GM12878 (cell line): ENCODE results near the gene ATP13A4. TPM values are rescaled to one million over a fixed set of nuclear protein-coding genes. Genes with fewer than 3 reads are reported as not detected.

Source experiments
- ATAC-seq: fragments of 200-7000 bp; cut with Tn5 transposase; 3 replicates; pipeline ENCODE4 v1.9.1; 2020; ENCODE audit warnings: mild to moderate bottlenecking, moderate library complexity
- BruUV-seq: library from RNA; stranded (reverse); fragments of 400-500 nt; replicated peaks from 2 replicates; lab custom pipeline; 2021; lab: Mats Ljungman, UMichigan
- CTCF ChIA-PET: fragments of 300-600 bp; sonication (Branson Sonifier 250); formaldehyde crosslinking; extraction: SDS; loops from one replicate; lab custom pipeline; 2021; ENCODE audit warnings: inconsistent platforms; lab: Yijun Ruan, JAX
- POLR2A ChIA-PET: fragments of 350-600 bp; formaldehyde crosslinking; extraction: SDS; loops from one replicate; lab custom pipeline; 2021; ENCODE audit warnings: inconsistent platforms; lab: Charles Lee
- RAD21 ChIA-PET: fragments of 300-600 bp; sonication (Branson Sonifier 250); formaldehyde crosslinking; loops from one replicate; lab custom pipeline; 2023; ENCODE audit warnings: antibody characterized with exemption; ENCODE audit not compliant: unreplicated experiment; lab: Charles Lee
- SMC1A ChIA-PET: fragments of 300-600 bp; sonication (Branson Sonifier 250); formaldehyde crosslinking; loops from one replicate; lab custom pipeline; 2023; ENCODE audit not compliant: unreplicated experiment, uncharacterized antibody; lab: Charles Lee
- DNase-seq: peaks from one replicate; pipeline ENCODE4 v3.0.0-alpha.2; 2011; ENCODE audit warnings: low read depth, low spot score
- FAIRE-seq: peaks from 3 replicates; lab custom pipeline; 2011; peaks lifted over from hg19 to GRCh38; lab: Jason Lieb, UNC
- H2AFZ ChIP-seq: 2 replicates; pipeline ENCODE4 v1.6.0; 2011; ENCODE audit warnings: low read depth, low read length, control low read depth; ENCODE audit not compliant: control insufficient read depth
- H3K27ac ChIP-seq: 2 replicates; pipeline ENCODE4 v1.5.1; 2011; ENCODE audit warnings: control low read depth; ENCODE audit not compliant: control insufficient read depth, insufficient read depth
- H3K27me3 ChIP-seq, 2 experiments: replicated peaks in 1 of 2; 2 replicates each; pipeline versions ENCODE4 v1.6.0 to v1.6.1; 2011; ENCODE audit warnings: low read length in 1 of 2; ENCODE audit not compliant: control insufficient read depth in 2 of 2, insufficient read depth in 2 of 2
- H3K36me3 ChIP-seq, 2 experiments: 2 replicates each; pipeline ENCODE4 v1.5.1; 2011; ENCODE audit warnings: low read length in 1 of 2; ENCODE audit not compliant: control insufficient read depth in 2 of 2, insufficient read depth in 2 of 2
- H3K4me1 ChIP-seq: 2 replicates; pipeline ENCODE4 v1.6.1; 2011; ENCODE audit warnings: mild to moderate bottlenecking, low read length, moderate library complexity, mixed read lengths; ENCODE audit not compliant: control insufficient read depth, insufficient read depth
- H3K4me2 ChIP-seq: 2 replicates; pipeline ENCODE4 v1.6.0; 2011; ENCODE audit warnings: control low read depth; ENCODE audit not compliant: control insufficient read depth, insufficient read depth
- H3K4me3 ChIP-seq: fragments of 200-600 bp; sonication (generic); 2 replicates; pipeline ENCODE4 v1.5.1; 2016
- H3K79me2 ChIP-seq: 2 replicates; pipeline ENCODE4 v1.6.0; 2011; ENCODE audit warnings: low read length; ENCODE audit not compliant: control insufficient read depth, insufficient read depth
- H3K9ac ChIP-seq: 2 replicates; pipeline ENCODE4 v1.8.0; 2011; ENCODE audit warnings: low read length, control low read depth, mixed read lengths; ENCODE audit not compliant: control insufficient read depth, insufficient read depth
- H3K9me3 ChIP-seq: replicated peaks from 3 replicates; pipeline ENCODE4 v1.5.1; 2011; ENCODE audit warnings: mild to moderate bottlenecking, low read length; ENCODE audit not compliant: control insufficient read depth, insufficient read depth
- H4K20me1 ChIP-seq: 2 replicates; pipeline ENCODE4 v1.6.0; 2011; ENCODE audit not compliant: control insufficient read depth, insufficient read depth
- CBX5 ChIP-seq: sonication (generic); IDR thresholded peaks from 2 replicates; pipeline ENCODE4 v1.6.1; 2016; ENCODE audit warnings: low read depth, moderate library complexity, mild to moderate bottlenecking, inconsistent platforms
- CREM ChIP-seq: IDR thresholded peaks from 2 replicates; pipeline ENCODE4 v1.6.1; 2014; ENCODE audit warnings: antibody characterized with exemption, low read depth
- EP300 ChIP-seq, 2 experiments: fragments of 150-350 bp in 1 of 2; IDR thresholded peaks; 2 replicates each; pipeline ENCODE4 v1.6.1; 2011 to 2012; ENCODE audit warnings: low read depth in 2 of 2, low read length in 2 of 2, borderline replicate concordance in 1 of 2, improper control_type of control experiment in 1 of 2, inconsistent platforms in 1 of 2; ENCODE audit not compliant: control insufficient read depth in 1 of 2
- JUND ChIP-seq: IDR thresholded peaks from 2 replicates; pipeline ENCODE4 v1.6.1; 2012; ENCODE audit warnings: low read depth, mild to moderate bottlenecking, low read length, improper control_type of control experiment, moderate library complexity
- MAX ChIP-seq: IDR thresholded peaks from 2 replicates; pipeline ENCODE4 v1.6.1; 2012; ENCODE audit warnings: low read depth, low read length, improper control_type of control experiment
- POU2F2 ChIP-seq: IDR thresholded peaks from 3 replicates; pipeline ENCODE4 v1.6.1; 2011; ENCODE audit warnings: low read depth, mild to moderate bottlenecking, low read length, borderline replicate concordance
- RFX5 ChIP-seq: IDR thresholded peaks from 2 replicates; pipeline ENCODE4 v1.6.1; 2011; ENCODE audit warnings: low read depth, low read length, improper control_type of control experiment
- SIX5 ChIP-seq: IDR thresholded peaks from 2 replicates; pipeline ENCODE4 v1.6.1; 2011; ENCODE audit warnings: mild to moderate bottlenecking, low read depth, low read length, moderate library complexity; ENCODE audit not compliant: severe bottlenecking
- WGBS: methylation state at CpG from one replicate; pipeline ENCODE4 v1.1.6; 2016; ENCODE audit warnings: low lambda C conversion rate; ENCODE audit not compliant: insufficient replicate concordance, insufficient coverage; ENCODE audit errors: missing lambda C conversion rate; 5-methylcytosine and 5-hydroxymethylcytosine counted together
- in situ Hi-C: fragments of 300-500 bp; cut with MboI; formaldehyde crosslinking; loops from 9 replicates; pipeline ENCODE4 v1.14.3; 2018; ENCODE audit warnings: mixed read lengths
- intact Hi-C: fragments of 100-400 bp; cut with micrococcal nuclease; formaldehyde crosslinking; loops from one replicate; pipeline ENCODE4 v1.14.2; 2022; ENCODE audit not compliant: unreplicated experiment
- polyA plus RNA-seq, 11 experiments: library from polyadenylated mRNA; depleted of rRNA in 4 of 11; unstranded in 6 of 11; stranded (reverse) in 5 of 11; fragments of >200 nt; fragmentation: Nextera tagmentation in 4 of 11; fragmentation: Illumina TruSeq in 1 of 11; extraction: Ambion mirVana in 4 of 11; extraction: Trizol in 1 of 11; gene quantifications; 1 replicate in 1 of 11; 2 replicates in 10 of 11; pipeline versions ENCODE4 v1.2.1 to v1.2.3, GENCODE V29; 2011 to 2016; ENCODE audit warnings: inconsistent platforms in 2 of 11, missing spikeins in 2 of 11, low read depth in 1 of 11
- total RNA-seq, 4 experiments: library from RNA; depleted of rRNA in 3 of 4; stranded (reverse); fragments of >200 nt in 3 of 4; fragmentation: Illumina TruSeq in 1 of 4; extraction: Trizol in 1 of 4; gene quantifications; 2 replicates each; pipeline versions ENCODE4 v1.2.1 to v1.2.3, GENCODE V29; 2013 to 2021
- TF ChIP-seq, protein P1 (sequence below): fragments of 450-650 bp; IDR thresholded peaks from 2 replicates; pipeline ENCODE4 v1.6.1; 2017; ENCODE audit warnings: mild to moderate bottlenecking, moderate library complexity
- TF ChIP-seq, protein P2 (sequence below): IDR thresholded peaks from 2 replicates; pipeline ENCODE4 v1.6.1; 2011; ENCODE audit warnings: low read depth, mild to moderate bottlenecking, low read length, moderate library complexity, borderline replicate concordance; ENCODE audit errors: extremely low read depth
- TF ChIP-seq, protein P3 (sequence below): IDR thresholded peaks from 2 replicates; pipeline ENCODE4 v1.6.1; 2011; ENCODE audit warnings: borderline replicate concordance, low read depth, mild to moderate bottlenecking, moderate library complexity, low read length; ENCODE audit not compliant: insufficient read depth, poor library complexity, severe bottlenecking

The ATP13A4 gene
- total and polyA plus RNA-seq, 10 of the 15 experiments (the other 5 are each of a cell fraction or from before 2014, with no cell fraction given), result 0.29 to 1.7 (median 1.0) TPM; not detected in 1

DNA sequence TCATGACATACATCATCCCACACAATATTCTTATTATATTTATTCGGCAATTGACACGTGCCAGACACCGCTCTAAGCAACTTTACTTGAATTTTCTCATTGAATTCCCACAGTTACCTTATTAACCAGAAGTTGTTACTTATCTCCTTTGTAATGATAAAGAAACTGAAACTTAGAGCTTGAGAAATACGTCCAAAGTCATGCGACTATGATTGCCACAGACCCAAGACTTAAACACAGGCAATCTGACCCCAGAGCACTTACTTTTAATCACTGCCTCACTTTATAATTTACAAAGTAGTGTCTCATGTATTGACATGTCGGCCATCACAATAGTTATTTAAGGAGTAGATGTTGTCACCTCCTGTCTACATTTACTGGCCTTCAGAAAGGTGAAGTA is 64.7 kb downstream of the ATP13A4 start:
- no peak for FAIRE-seq
- Histone ChIP-seq H2AFZ (no peak overlapping the region), H3K27me3 (no peaks in the 10 kb centered on the region), H3K36me3 (no peaks in the 10 kb centered on the region), H3K27ac (no peak overlapping the region), H4K20me1 (no peaks in the 10 kb centered on the region), H3K9me3 (no peaks in the 10 kb centered on the region), H3K79me2 (no peaks in the 10 kb centered on the region), H3K4me2 (no peak overlapping the region), H3K4me1 (no peaks in the 10 kb centered on the region), H3K9ac (no peak overlapping the region), H3K4me3 (no peak overlapping the region)
- in situ Hi-C loops (no loop called here), intact Hi-C loops (no loop called here)
- CTCF ChIA-PET, result no interaction called here
- BruUV-seq, result no TSS peak
- POLR2A ChIA-PET, result no interaction called here
- TF ChIP-seq CREM (no peak), RFX5 (no peak), MAX (no peak), CBX5 (no peak), EP300 (IDR thresholded peaks at IDR 0.05; ENCODE audit: borderline replicate concordance in 1 of 2, control insufficient read depth in 1 of 2, low read depth in 2 of 2, low read length in 2 of 2) (no peak)
- SMC1A ChIA-PET, result interaction anchor here (1.1 to 1.3 kb wide), 2 partner anchors 9 to 26 kb away, joined by 3 to 6 read pairs; no protein-coding TSS in a partner anchor
- DNase-seq, result no peak
- 55% methylated on average over 6 of the region's 6 CpGs for WGBS
- RAD21 ChIA-PET, result no interaction called here
- ATAC-seq, result no peak; the same call in 2 of the 3 replicates

DNA sequence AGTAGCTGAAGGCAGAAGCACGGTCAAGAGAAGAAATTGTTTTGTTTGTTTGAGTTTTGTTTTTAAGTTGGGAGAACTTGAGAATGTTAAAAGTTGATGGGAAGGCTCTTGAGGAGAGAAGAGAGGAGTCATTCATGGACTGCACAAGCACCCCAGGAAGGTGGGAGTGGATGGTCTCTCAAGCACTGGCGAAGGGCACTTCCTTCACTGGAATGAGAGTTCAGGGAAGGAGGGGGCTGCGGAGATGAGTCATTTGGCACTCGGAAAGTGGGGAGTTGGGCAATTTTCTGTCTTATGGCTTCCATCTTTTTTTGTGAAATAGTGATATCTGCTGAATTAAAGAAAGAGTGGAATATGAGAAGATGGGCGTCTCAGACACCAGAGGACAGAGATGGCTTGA is 66.0 kb downstream of the ATP13A4 start:
- H3K4me3 ChIP-seq, result no peak overlapping the region
- 60% methylated on average over 5 of the region's 5 CpGs for WGBS
- H3K4me1 ChIP-seq, result no peaks in the 10 kb centered on the region
- no peaks in the 10 kb centered on the region for H3K9me3 ChIP-seq
- no peaks in the 10 kb centered on the region for H4K20me1 ChIP-seq
- no peaks in the 10 kb centered on the region for H3K79me2 ChIP-seq
- no TSS peak for BruUV-seq
- H3K9ac ChIP-seq, result no peak overlapping the region
- H3K27me3 ChIP-seq, result no peaks in the 10 kb centered on the region
- DNase-seq (no peak), ATAC-seq (no peak), FAIRE-seq (no peak)
- SMC1A ChIA-PET, result no interaction called here
- no peaks in the 10 kb centered on the region for H3K36me3 ChIP-seq
- in situ Hi-C loops (no loop called here), intact Hi-C loops (no loop called here)
- no peak overlapping the region for H3K27ac ChIP-seq
- no peak overlapping the region for H3K4me2 ChIP-seq
- POLR2A ChIA-PET, result no interaction called here
- H2AFZ ChIP-seq, result no peak overlapping the region
- RAD21 ChIA-PET, result no interaction called here
- CTCF ChIA-PET, result no interaction called here
- TF ChIP-seq JUND (no peak), SIX5 (no peak), POU2F2 (no peak)
- TF ChIP-seq, protein P1, sequence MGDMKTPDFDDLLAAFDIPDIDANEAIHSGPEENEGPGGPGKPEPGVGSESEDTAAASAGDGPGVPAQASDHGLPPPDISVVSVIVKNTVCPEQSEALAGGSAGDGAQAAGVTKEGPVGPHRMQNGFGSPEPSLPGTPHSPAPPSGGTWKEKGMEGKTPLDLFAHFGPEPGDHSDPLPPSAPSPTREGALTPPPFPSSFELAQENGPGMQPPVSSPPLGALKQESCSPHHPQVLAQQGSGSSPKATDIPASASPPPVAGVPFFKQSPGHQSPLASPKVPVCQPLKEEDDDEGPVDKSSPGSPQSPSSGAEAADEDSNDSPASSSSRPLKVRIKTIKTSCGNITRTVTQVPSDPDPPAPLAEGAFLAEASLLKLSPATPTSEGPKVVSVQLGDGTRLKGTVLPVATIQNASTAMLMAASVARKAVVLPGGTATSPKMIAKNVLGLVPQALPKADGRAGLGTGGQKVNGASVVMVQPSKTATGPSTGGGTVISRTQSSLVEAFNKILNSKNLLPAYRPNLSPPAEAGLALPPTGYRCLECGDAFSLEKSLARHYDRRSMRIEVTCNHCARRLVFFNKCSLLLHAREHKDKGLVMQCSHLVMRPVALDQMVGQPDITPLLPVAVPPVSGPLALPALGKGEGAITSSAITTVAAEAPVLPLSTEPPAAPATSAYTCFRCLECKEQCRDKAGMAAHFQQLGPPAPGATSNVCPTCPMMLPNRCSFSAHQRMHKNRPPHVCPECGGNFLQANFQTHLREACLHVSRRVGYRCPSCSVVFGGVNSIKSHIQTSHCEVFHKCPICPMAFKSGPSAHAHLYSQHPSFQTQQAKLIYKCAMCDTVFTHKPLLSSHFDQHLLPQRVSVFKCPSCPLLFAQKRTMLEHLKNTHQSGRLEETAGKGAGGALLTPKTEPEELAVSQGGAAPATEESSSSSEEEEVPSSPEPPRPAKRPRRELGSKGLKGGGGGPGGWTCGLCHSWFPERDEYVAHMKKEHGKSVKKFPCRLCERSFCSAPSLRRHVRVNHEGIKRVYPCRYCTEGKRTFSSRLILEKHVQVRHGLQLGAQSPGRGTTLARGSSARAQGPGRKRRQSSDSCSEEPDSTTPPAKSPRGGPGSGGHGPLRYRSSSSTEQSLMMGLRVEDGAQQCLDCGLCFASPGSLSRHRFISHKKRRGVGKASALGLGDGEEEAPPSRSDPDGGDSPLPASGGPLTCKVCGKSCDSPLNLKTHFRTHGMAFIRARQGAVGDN, result no peak
- TF ChIP-seq, protein P2, sequence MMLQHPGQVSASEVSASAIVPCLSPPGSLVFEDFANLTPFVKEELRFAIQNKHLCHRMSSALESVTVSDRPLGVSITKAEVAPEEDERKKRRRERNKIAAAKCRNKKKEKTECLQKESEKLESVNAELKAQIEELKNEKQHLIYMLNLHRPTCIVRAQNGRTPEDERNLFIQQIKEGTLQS, result no peak
- TF ChIP-seq, protein P3, sequence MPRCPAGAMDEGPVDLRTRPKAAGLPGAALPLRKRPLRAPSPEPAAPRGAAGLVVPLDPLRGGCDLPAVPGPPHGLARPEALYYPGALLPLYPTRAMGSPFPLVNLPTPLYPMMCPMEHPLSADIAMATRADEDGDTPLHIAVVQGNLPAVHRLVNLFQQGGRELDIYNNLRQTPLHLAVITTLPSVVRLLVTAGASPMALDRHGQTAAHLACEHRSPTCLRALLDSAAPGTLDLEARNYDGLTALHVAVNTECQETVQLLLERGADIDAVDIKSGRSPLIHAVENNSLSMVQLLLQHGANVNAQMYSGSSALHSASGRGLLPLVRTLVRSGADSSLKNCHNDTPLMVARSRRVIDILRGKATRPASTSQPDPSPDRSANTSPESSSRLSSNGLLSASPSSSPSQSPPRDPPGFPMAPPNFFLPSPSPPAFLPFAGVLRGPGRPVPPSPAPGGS, result no peak
